ENCODE results near the gene HIVEP3. TPM values are rescaled to one million over a fixed set of nuclear protein-coding genes. Genes with fewer than 3 reads are reported as not detected.

The HIVEP3 gene
- total RNA-seq, 1 experiment from 2014 or later = 1.4 TPM

DNA sequence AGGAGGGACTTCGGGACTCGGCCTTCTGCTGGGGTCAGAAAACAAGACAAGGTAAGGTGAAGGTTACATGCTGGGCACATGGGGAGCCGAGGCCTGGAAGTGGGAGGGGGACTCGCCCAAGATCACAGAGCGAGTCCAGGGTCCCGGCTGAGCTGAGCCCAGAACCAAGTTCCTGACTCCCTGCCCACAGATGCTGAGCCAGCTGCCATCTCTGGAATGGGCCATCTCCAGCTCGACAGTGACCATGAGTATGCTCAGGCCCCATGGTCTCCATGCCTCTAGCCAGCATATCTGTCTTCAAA is 407.5 kb downstream of the HIVEP3 start:
- Histone ChIP-seq H2BK5ac (ENCODE audit: insufficient read length, low read length) (no peak overlapping the region), H3K56ac (ENCODE audit: insufficient read length, low read depth, low read length) (no peak overlapping the region), H2BK15ac (ENCODE audit: low read depth, low read length) (no peak overlapping the region), H4K8ac (replicated peaks; ENCODE audit: insufficient read length, low read depth, low read length) (no peak overlapping the region), H4K91ac (ENCODE audit: insufficient read length, low read depth, low read length) (no peak overlapping the region), H3T11ph (ENCODE audit: low read length) (no peak overlapping the region), H3K14ac (ENCODE audit: insufficient read depth, low read length) (no peak overlapping the region), H3K4me1 (ENCODE audit: insufficient read depth, low read length) (peaks cover 7% of the 10 kb centered on the region; the same call in 1 of the 2 replicates), H2BK120ac (ENCODE audit: low read depth, low read length, poor library complexity, severe bottlenecking) (no peak overlapping the region), H3K23ac (ENCODE audit: insufficient read length, low read depth, low read length) (no peak overlapping the region), H3K9me3 (ENCODE audit: control insufficient read depth, low read depth, low read length) (no peaks in the 10 kb centered on the region), H3K27ac (ENCODE audit: insufficient read length, low read depth, low read length) (no peak overlapping the region), H3K4ac (ENCODE audit: low read depth, low read length) (no peak overlapping the region), H2BK12ac (ENCODE audit: insufficient read length, low read depth, low read length) (no peak overlapping the region), H3K9ac (ENCODE audit: extremely low read depth, insufficient read length, low read length) (no peak overlapping the region), H3K27me3 (ENCODE audit: insufficient read depth, low read length) (no peaks in the 10 kb centered on the region), H4K5ac (ENCODE audit: insufficient read length, low read depth, low read length) (no peak overlapping the region), H2AK5ac (ENCODE audit: insufficient read length, low read length) (no peak overlapping the region), H3K23me2 (ENCODE audit: insufficient read length, low read depth, low read length, poor library complexity, severe bottlenecking) (no peaks in the 10 kb centered on the region), H2AFZ (ENCODE audit: low read length) (no peak overlapping the region), H3K79me2 (ENCODE audit: insufficient read depth, low read length) (no peaks in the 10 kb centered on the region), H2BK20ac (ENCODE audit: low read depth, low read length, poor library complexity, severe bottlenecking) (no peak overlapping the region), H3K79me1 (ENCODE audit: insufficient read depth, low read depth, low read length, poor library complexity, severe bottlenecking) (no peaks in the 10 kb centered on the region), H4K20me1 (ENCODE audit: control insufficient read depth, insufficient read depth, insufficient read length) (no peaks in the 10 kb centered on the region), H3K18ac (ENCODE audit: insufficient read length, low read depth, low read length) (no peak overlapping the region), H3K4me2 (ENCODE audit: insufficient read depth, insufficient read length, low read length) (no peak overlapping the region)
- TF ChIP-seq, protein P1, sequence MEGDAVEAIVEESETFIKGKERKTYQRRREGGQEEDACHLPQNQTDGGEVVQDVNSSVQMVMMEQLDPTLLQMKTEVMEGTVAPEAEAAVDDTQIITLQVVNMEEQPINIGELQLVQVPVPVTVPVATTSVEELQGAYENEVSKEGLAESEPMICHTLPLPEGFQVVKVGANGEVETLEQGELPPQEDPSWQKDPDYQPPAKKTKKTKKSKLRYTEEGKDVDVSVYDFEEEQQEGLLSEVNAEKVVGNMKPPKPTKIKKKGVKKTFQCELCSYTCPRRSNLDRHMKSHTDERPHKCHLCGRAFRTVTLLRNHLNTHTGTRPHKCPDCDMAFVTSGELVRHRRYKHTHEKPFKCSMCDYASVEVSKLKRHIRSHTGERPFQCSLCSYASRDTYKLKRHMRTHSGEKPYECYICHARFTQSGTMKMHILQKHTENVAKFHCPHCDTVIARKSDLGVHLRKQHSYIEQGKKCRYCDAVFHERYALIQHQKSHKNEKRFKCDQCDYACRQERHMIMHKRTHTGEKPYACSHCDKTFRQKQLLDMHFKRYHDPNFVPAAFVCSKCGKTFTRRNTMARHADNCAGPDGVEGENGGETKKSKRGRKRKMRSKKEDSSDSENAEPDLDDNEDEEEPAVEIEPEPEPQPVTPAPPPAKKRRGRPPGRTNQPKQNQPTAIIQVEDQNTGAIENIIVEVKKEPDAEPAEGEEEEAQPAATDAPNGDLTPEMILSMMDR (conservative IDR thresholded peaks at IDR 0.05) = no peak
- Mint-ChIP-seq H3K36me3 (ENCODE audit: insufficient read depth in 1 of 3, low read depth in 3 of 3) (no peaks in the 10 kb centered on the region), H3K4me1 (peaks cover 15 to 20% of the 10 kb centered on the region in 2 experiments), H3K27me3 (ENCODE audit: low read depth) (peaks cover 5% of the 10 kb centered on the region), H3K4me3 (no peak overlapping the region), H3K9me3 (no peaks in the 10 kb centered on the region; a peak in 1 of 5 replicates), H3K27ac (no peak overlapping the region)
- DNase-seq = no peak
- no CpG with 5 or more reads among the region's 7 CpGs for WGBS (ENCODE audit: extremely low coverage, insufficient read length, low lambda C conversion rate)

All from H9 (cell line).